ENCODE results near the gene ZNF317.

The ZNF317 gene

GRCh38 chr19:9148697-9149096, 8.5 kb downstream of the ZNF317 start:
- DNase-seq (ENCODE audit: low spot score): no peak
- in situ Hi-C loops (cut with MboI; ENCODE audit: low pct_unique_long_range_greater_than_20kb, low sequenced_read_pairs, unreplicated experiment): loop anchor here (25.0 kb wide), 2 partner anchors 464 to 639 kb away; partner anchors contain the start of gene ZNF561
- TF ChIP-seq CTCF (IDR thresholded peaks at IDR 0.05; ENCODE audit: extremely low read depth, insufficient read depth, missing control alignments): no peak

- in situ Hi-C loops (cut with MboI; ENCODE audit: low pct_unique_long_range_greater_than_20kb, low sequenced_read_pairs, unreplicated experiment): loop anchor here (25.0 kb wide), 2 partner anchors 462 to 637 kb away; partner anchors contain the start of gene ZNF561
- no peak for DNase-seq (ENCODE audit: low spot score)
- TF ChIP-seq CTCF (IDR thresholded peaks at IDR 0.05; ENCODE audit: extremely low read depth, insufficient read depth, missing control alignments): no peak
Measured at GRCh38 chr19:9149997-9150396, 9.8 kb downstream of the ZNF317 start.

GRCh38 chr19:9150650-9151049, 10.5 kb downstream of the ZNF317 start:
- DNase-seq (ENCODE audit: low spot score): no peak
- no peak for TF ChIP-seq CTCF (IDR thresholded peaks at IDR 0.05; ENCODE audit: extremely low read depth, insufficient read depth, missing control alignments)
- in situ Hi-C loops (cut with MboI; ENCODE audit: low pct_unique_long_range_greater_than_20kb, low sequenced_read_pairs, unreplicated experiment): no loop called here

- DNase-seq (ENCODE audit: low spot score): no peak
- no peak for TF ChIP-seq CTCF (IDR thresholded peaks at IDR 0.05; ENCODE audit: extremely low read depth, insufficient read depth, missing control alignments)
- in situ Hi-C loops (cut with MboI; ENCODE audit: low pct_unique_long_range_greater_than_20kb, low sequenced_read_pairs, unreplicated experiment): no loop called here
Measured at GRCh38 chr19:9151367-9151766, 11.2 kb downstream of the ZNF317 start.

- TF ChIP-seq CTCF (IDR thresholded peaks at IDR 0.05; ENCODE audit: extremely low read depth, insufficient read depth, missing control alignments): no peak
- in situ Hi-C loops (cut with MboI; ENCODE audit: low pct_unique_long_range_greater_than_20kb, low sequenced_read_pairs, unreplicated experiment): no loop called here
- no peak for DNase-seq (ENCODE audit: low spot score)
Measured at GRCh38 chr19:9155591-9155990, 15.4 kb downstream of the ZNF317 start.

- no peak for TF ChIP-seq CTCF (IDR thresholded peaks at IDR 0.05; ENCODE audit: extremely low read depth, insufficient read depth, missing control alignments)
- DNase-seq (ENCODE audit: low spot score): no peak
- in situ Hi-C loops (cut with MboI; ENCODE audit: low pct_unique_long_range_greater_than_20kb, low sequenced_read_pairs, unreplicated experiment): no loop called here
Measured at GRCh38 chr19:9156304-9156703, 16.1 kb downstream of the ZNF317 start.

- in situ Hi-C loops (cut with MboI; ENCODE audit: low pct_unique_long_range_greater_than_20kb, low sequenced_read_pairs, unreplicated experiment): no loop called here
- no peak for DNase-seq (ENCODE audit: low spot score)
Measured at GRCh38 chr19:9159891-9160290, 19.7 kb downstream of the ZNF317 start.

More at GRCh38 chr19:9159891-9160290, 19.7 kb downstream of the ZNF317 start:
- no peak for TF ChIP-seq CTCF (IDR thresholded peaks at IDR 0.05; ENCODE audit: extremely low read depth, insufficient read depth, missing control alignments)
